Skeletal muscle satellite cell (primary cell): ENCODE results near the gene TBC1D9.

Experiments
- H3K27me3 ChIP-seq: 2 replicates; pipeline ENCODE4 v1.7.0; 2013; ENCODE audit warnings: low read length; ENCODE audit not compliant: control insufficient read depth, insufficient read depth
- H3K36me3 ChIP-seq: 2 replicates; pipeline ENCODE4 v1.7.0; 2013; ENCODE audit warnings: mild to moderate bottlenecking, control low read depth, low read length; ENCODE audit not compliant: insufficient read depth
- H3K4me1 ChIP-seq: 2 replicates; pipeline ENCODE4 v1.7.0; 2013; ENCODE audit warnings: low read length; ENCODE audit not compliant: control insufficient read depth, insufficient read depth
- H3K4me2 ChIP-seq: 2 replicates; pipeline ENCODE4 v1.7.0; 2013; ENCODE audit warnings: mild to moderate bottlenecking, low read length
- H3K4me3 ChIP-seq: 2 replicates; pipeline ENCODE4 v1.7.0; 2013; ENCODE audit warnings: low read length
- H3K9ac ChIP-seq: 2 replicates; pipeline ENCODE4 v1.7.0; 2013; ENCODE audit warnings: mild to moderate bottlenecking, low read depth, low read length, moderate library complexity
- H3K9me3 ChIP-seq: replicated peaks from 2 replicates; pipeline ENCODE4 v1.7.0; 2013; ENCODE audit warnings: mild to moderate bottlenecking, control low read depth, low read length

TBC1D9 gene

GRCh38 chr4:140661550-140661949, 94.6 kb downstream of the TBC1D9 start:
- H3K4me1 ChIP-seq: no peaks in the 10 kb centered on the region
- H3K9ac ChIP-seq: no peak overlapping the region
- peaks cover 21% of the 10 kb centered on the region for H3K36me3 ChIP-seq
- H3K4me3 ChIP-seq: no peak overlapping the region
- H3K4me2 ChIP-seq: no peak overlapping the region
- H3K9me3 ChIP-seq: no peaks in the 10 kb centered on the region
- H3K27me3 ChIP-seq: no peaks in the 10 kb centered on the region

GRCh38 chr4:140659943-140660700, 96.1 kb downstream of the TBC1D9 start:
- H3K9ac ChIP-seq: no peak overlapping the region
- no peaks in the 10 kb centered on the region for H3K27me3 ChIP-seq
- H3K4me3 ChIP-seq: no peak overlapping the region
- no peaks in the 10 kb centered on the region for H3K4me1 ChIP-seq
- peaks cover 17% of the 10 kb centered on the region for H3K36me3 ChIP-seq
- no peaks in the 10 kb centered on the region for H3K9me3 ChIP-seq
- no peak overlapping the region for H3K4me2 ChIP-seq

- H3K4me3 ChIP-seq: no peak overlapping the region
- H3K9ac ChIP-seq: no peak overlapping the region
- H3K27me3 ChIP-seq: no peaks in the 10 kb centered on the region
- H3K9me3 ChIP-seq: no peaks in the 10 kb centered on the region
- H3K4me1 ChIP-seq: no peaks in the 10 kb centered on the region
- H3K36me3 ChIP-seq: peaks cover 19% of the 10 kb centered on the region
- no peak overlapping the region for H3K4me2 ChIP-seq
Observed at GRCh38 chr4:140654495-140654814, 101.7 kb downstream of the TBC1D9 start.

- no peaks in the 10 kb centered on the region for H3K9me3 ChIP-seq
- peaks cover 19% of the 10 kb centered on the region for H3K36me3 ChIP-seq
- H3K27me3 ChIP-seq: no peaks in the 10 kb centered on the region
- no peaks in the 10 kb centered on the region for H3K4me1 ChIP-seq
- H3K4me2 ChIP-seq: no peak overlapping the region
- no peak overlapping the region for H3K4me3 ChIP-seq
- H3K9ac ChIP-seq: no peak overlapping the region
Observed at GRCh38 chr4:140653718-140654494, 102.3 kb downstream of the TBC1D9 start.

- Histone ChIP-seq H3K4me2 (no peak overlapping the region), H3K4me3 (no peak overlapping the region), H3K4me1 (no peaks in the 10 kb centered on the region), H3K9me3 (no peaks in the 10 kb centered on the region), H3K27me3 (no peaks in the 10 kb centered on the region), H3K9ac (no peak overlapping the region), H3K36me3 (peaks cover 19% of the 10 kb centered on the region)
Observed at GRCh38 chr4:140652601-140653000, 103.6 kb downstream of the TBC1D9 start.

- no peak overlapping the region for H3K4me2 ChIP-seq
- peaks cover 12% of the 10 kb centered on the region for H3K36me3 ChIP-seq
- no peaks in the 10 kb centered on the region for H3K9me3 ChIP-seq
- H3K4me1 ChIP-seq: no peaks in the 10 kb centered on the region
- H3K9ac ChIP-seq: no peak overlapping the region
- no peaks in the 10 kb centered on the region for H3K27me3 ChIP-seq
- H3K4me3 ChIP-seq: no peak overlapping the region
Observed at GRCh38 chr4:140648716-140649308, 107.4 kb downstream of the TBC1D9 start.

- no peaks in the 10 kb centered on the region for H3K27me3 ChIP-seq
- H3K36me3 ChIP-seq: peaks cover 5% of the 10 kb centered on the region
- no peak overlapping the region for H3K4me2 ChIP-seq
- H3K4me1 ChIP-seq: no peaks in the 10 kb centered on the region
- no peak overlapping the region for H3K9ac ChIP-seq
- no peak overlapping the region for H3K4me3 ChIP-seq
- no peaks in the 10 kb centered on the region for H3K9me3 ChIP-seq
Observed at GRCh38 chr4:140645614-140646412, 110.4 kb downstream of the TBC1D9 start.

GRCh38 chr4:140645196-140645595, 111.0 kb downstream of the TBC1D9 start:
- Histone ChIP-seq H3K4me3 (no peak overlapping the region), H3K9me3 (no peaks in the 10 kb centered on the region), H3K9ac (no peak overlapping the region), H3K27me3 (no peaks in the 10 kb centered on the region), H3K36me3 (peaks cover 5% of the 10 kb centered on the region), H3K4me1 (no peaks in the 10 kb centered on the region), H3K4me2 (no peak overlapping the region)

- Histone ChIP-seq H3K9ac (no peak overlapping the region), H3K9me3 (no peaks in the 10 kb centered on the region), H3K4me2 (no peak overlapping the region), H3K27me3 (no peaks in the 10 kb centered on the region), H3K36me3 (peaks cover 5% of the 10 kb centered on the region), H3K4me1 (no peaks in the 10 kb centered on the region), H3K4me3 (no peak overlapping the region)
Observed at GRCh38 chr4:140644470-140645185, 111.6 kb downstream of the TBC1D9 start.

GRCh38 chr4:140643571-140644055, 112.6 kb downstream of the TBC1D9 start:
- H3K4me2 ChIP-seq: no peak overlapping the region
- no peak overlapping the region for H3K4me3 ChIP-seq
- peaks cover 5% of the 10 kb centered on the region for H3K36me3 ChIP-seq
- no peaks in the 10 kb centered on the region for H3K9me3 ChIP-seq
- H3K27me3 ChIP-seq: no peaks in the 10 kb centered on the region
- H3K9ac ChIP-seq: no peak overlapping the region
- no peaks in the 10 kb centered on the region for H3K4me1 ChIP-seq
